Measurements from ENCODE around the gene DUSP7.

The DUSP7 gene

GRCh38 chr3:52004163-52004787, 52.1 kb downstream of the DUSP7 start:
- DNase-seq = peak; percentile 71

GRCh38 chr3:52002748-52003147, 53.6 kb downstream of the DUSP7 start:
- DNase-seq = no peak

DNA sequence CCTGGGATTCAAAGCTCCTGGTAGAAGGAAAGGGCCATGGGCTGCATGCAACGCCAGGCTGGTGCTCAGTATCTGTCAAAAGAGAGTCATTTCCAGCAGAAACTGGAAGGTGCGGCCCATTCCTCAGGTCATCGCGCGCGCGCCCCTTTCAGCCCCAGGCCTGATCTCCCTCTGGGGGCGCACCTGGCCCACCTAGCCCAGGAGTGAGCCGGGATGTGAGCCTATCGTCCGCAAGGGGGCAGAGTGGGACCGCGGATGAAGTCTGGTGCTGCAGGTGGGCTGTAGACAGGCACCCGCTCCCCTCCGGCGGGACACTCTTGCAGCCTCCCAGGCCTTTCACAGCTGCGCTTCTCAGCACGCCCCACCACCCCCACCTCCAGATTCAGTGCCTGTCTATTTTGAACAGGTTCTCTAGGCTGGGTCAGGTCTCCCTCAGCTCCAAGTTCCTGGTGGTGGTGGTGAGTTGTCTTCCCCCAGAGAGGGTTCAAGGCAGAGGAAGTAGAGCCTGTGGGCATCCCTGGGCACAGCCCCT, 54.9 kb downstream of the DUSP7 start:
- peak; percentile 66 for DNase-seq

DNA sequence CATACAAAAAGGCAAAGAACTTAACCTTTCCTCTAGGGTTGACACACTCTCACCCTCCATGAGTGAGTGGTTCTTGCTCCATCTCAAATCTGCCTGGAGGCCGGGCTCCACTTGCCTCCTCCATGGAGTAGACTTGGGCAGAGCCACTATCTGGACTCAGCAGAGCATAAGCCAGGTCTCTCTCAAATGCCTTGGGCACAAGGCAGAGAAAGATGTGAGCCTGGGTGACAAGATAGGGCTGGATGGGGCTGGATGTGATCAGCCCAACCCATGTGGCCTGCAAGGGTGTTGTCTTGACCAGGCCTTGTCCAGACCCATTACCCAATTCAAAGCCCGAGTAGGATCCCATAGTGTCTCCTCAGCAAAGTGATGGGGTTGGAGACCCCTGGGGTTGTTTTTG, 56.5 kb downstream of the DUSP7 start:
- no peak for DNase-seq

Measured in fibroblast of skin of right biceps (primary cell).